ENCODE measurements around the gene PDGFRA.

The PDGFRA gene

DNA sequence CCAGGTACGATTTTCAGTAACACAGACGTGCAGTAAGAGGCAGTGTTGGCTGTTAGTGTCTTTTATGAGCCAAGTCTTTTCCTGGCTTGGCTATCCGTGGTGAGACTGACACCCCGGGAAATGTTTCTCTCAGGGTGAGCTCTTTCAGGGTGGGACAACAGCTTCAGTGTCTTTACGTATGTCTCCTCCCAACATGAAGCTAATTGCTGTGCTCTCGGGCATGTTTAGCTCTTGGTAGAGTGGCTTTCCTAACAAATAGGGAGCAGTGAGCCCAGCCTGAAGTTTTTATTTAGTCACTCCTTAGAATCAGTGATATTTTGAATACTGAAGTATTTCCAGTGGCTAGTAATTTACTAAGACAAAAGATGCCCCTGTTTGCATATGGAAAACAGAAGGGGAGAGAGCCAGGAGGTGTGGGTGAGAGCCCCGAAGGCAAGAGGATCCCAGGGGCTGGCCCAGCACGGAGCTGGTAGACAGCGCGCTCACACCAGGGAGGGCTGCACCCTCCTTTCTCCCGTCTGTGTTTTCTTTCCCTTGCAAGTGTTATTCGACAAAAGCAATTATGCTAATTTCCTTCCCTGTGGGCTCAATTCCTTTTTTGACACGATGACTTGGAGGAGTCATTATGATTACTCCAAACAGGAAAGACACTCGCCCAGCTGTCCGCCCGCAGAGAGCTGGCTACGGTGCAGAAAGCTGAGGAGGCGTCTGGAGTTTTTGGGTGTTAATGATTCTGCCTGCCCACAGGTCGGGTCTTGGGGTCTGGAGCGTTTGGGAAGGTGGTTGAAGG lies 47.7 kb downstream of the PDGFRA start:
- TF ChIP-seq, protein P1, sequence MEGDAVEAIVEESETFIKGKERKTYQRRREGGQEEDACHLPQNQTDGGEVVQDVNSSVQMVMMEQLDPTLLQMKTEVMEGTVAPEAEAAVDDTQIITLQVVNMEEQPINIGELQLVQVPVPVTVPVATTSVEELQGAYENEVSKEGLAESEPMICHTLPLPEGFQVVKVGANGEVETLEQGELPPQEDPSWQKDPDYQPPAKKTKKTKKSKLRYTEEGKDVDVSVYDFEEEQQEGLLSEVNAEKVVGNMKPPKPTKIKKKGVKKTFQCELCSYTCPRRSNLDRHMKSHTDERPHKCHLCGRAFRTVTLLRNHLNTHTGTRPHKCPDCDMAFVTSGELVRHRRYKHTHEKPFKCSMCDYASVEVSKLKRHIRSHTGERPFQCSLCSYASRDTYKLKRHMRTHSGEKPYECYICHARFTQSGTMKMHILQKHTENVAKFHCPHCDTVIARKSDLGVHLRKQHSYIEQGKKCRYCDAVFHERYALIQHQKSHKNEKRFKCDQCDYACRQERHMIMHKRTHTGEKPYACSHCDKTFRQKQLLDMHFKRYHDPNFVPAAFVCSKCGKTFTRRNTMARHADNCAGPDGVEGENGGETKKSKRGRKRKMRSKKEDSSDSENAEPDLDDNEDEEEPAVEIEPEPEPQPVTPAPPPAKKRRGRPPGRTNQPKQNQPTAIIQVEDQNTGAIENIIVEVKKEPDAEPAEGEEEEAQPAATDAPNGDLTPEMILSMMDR (IDR thresholded peaks at IDR 0.05) = no peak

DNA sequence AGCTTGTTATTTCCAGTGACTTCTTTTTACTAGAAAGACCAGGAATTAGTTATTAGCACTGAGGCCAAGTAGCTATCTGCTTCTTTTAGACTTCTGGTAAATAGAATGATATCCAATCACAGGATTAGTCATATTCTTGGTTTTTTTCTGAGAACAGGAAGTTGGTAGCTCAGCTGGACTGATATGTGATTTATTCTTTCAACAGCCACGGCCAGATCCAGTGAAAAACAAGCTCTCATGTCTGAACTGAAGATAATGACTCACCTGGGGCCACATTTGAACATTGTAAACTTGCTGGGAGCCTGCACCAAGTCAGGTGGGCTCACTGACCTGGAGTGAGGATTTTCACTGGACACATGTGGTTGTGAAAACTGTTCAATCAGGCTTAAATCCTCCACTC lies 48.6 kb downstream of the PDGFRA start:
- TF ChIP-seq, protein P1 (IDR thresholded peaks at IDR 0.05) = no peak

DNA sequence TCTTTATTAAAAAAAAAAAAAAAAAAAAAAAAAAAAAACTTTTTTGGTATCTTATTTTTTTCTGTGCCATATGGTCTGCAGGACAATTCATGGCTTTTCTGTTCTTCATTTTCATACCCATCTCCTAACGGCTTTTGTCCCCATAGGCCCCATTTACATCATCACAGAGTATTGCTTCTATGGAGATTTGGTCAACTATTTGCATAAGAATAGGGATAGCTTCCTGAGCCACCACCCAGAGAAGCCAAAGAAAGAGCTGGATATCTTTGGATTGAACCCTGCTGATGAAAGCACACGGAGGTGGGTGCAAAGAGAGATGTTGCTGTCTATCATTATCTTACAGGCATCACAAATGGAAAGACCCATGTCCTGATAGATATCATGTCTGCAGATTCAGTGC lies 49.1 kb downstream of the PDGFRA start:
- TF ChIP-seq, protein P1 (IDR thresholded peaks at IDR 0.05) = no peak

DNA sequence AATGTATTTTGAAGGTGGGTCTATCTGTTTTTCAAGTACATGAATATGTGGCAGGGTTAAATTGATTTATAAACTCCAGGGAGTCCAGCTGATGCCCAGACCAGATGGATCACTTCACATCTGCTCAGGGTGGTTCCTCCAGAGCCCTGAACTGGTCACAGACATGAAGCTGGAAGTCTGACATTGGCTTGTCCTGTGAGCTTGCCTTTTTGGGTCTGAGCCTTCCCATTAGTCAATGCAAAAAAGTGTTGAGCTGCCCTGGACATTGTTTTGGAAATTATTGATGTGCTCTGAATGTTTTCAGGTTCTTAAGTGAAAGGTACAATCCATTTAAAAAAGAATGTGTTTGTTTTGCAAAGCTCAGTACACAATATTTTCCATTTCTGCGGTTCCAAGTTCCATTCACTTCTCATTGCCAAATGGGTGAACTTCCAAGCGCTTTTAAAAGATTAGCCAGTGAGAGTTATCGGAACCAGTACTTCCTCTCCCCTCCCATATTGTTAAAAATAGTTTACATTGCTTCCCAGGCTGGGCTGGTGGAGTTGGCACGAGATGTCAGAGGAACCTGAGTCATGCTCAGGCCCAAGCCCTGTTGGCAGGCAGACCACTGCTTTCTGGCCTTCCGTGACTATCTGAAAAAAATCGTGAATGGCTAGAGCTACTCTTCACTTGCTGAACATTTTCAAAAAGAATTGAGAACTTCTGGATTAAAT lies 52.1 kb downstream of the PDGFRA start:
- TF ChIP-seq, protein P1 (IDR thresholded peaks at IDR 0.05) = no peak

DNA sequence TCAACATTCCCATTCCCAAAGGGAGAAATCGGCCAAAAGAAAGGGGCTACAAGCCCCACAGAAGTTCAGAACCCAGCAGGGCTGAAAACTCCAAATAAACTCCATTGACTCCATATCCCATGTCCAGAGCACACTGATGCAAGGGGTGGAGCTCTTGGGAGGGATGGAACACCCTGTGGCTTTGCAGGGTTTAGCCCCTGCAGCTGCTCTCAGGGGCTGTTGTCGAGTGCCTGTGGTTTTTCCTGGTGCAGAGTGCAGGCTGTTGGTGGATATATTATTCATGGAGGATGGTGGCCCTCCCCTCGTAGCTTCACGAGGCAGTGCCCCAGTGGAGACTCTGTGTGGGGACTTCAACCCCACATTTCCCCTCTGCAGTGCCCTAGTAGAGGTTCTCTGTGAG lies 53.7 kb downstream of the PDGFRA start:
- TF ChIP-seq, protein P1 (IDR thresholded peaks at IDR 0.05) = no peak

DNA sequence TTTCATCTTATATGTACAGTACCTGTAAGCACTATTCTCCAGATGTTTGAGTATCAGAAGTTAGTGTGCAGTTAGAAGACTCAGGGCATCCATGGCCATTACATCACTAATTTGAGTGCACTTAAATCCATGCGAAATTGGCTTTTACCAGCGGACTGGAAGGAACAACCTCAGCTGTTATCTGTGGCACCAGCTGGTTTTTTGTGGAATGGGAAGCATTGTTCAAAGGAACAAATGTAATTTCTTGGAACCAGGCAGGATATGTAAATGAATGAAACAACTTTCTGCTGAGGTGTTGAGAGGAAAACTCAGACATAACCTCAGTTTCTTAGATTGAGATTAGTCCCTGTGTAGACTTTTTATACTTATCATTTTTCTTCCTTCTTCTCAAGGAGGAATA lies 60.2 kb downstream of the PDGFRA start:
- TF ChIP-seq, protein P1 (IDR thresholded peaks at IDR 0.05) = no peak

DNA sequence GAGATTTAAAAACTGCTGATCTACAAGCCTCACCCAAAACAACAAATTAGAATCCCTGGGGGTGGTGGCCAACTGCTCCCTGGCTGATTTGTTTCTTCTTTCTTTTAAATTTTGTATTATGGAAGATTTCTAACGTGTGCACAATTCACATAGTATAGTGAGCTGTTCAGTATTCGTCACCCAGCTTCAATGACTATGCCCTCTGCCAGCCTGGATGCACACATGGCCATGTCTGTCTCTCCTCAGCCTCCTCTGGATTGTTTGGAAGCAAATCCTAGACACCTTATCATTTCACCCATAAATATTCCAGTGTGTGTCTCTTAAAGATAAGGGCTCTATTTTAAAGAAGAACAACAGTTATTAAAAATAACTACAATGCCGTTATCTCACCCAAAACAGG lies 61.9 kb downstream of the PDGFRA start:
- TF ChIP-seq, protein P1 (IDR thresholded peaks at IDR 0.05) = no peak
